ENCODE measurements around the gene PPP4R2.

- TF ChIP-seq CTCF (IDR thresholded peaks at IDR 0.05) = no peak
- TF ChIP-seq POLR2A (IDR thresholded peaks at IDR 0.05) = no peak
Observed at GRCh38 chr3:72969766-72970165, 26.8 kb upstream of the PPP4R2 start.

Measured in esophagus squamous epithelium (tissue), 4 donors.